CD8-positive, alpha-beta memory T cell (primary cell): ENCODE data around the gene SULT1C2. TPM values are rescaled to one million over a fixed set of nuclear protein-coding genes. Genes with fewer than 3 reads are reported as not detected.

ENCODE experiments used
- polyA plus RNA-seq: library from polyadenylated mRNA; unstranded; fragments of 300-500 nt; fragmentation: Illumina TruSeq; gene quantifications from one replicate; pipeline ENCODE4 v1.2.3, GENCODE V29; 2021
- total RNA-seq, 2 experiments: library from RNA; stranded (reverse); gene quantifications; one replicate each; pipeline ENCODE4 v1.2.3, GENCODE V29; 2021

SULT1C2 gene
- total and polyA plus RNA-seq, 3 experiments from 2014 or later = not detected

Other genes starting within 250 kb of the SULT1C2 start
- not detected for gene SULT1C3, start 48.9 kb upstream of the SULT1C2 start, total RNA-seq
- not detected for gene SULT1C3, start 48.9 kb upstream of the SULT1C2 start, polyA plus RNA-seq
- not detected for gene SULT1C4, start 89.1 kb downstream of the SULT1C2 start, total RNA-seq
- not detected for gene SULT1C4, start 89.1 kb downstream of the SULT1C2 start, polyA plus RNA-seq
- 10 to 100 TPM; 40.9 to 49.0 TPM for gene GCC2, start 160.3 kb downstream of the SULT1C2 start, total RNA-seq
- 92.9 TPM for gene GCC2, start 160.3 kb downstream of the SULT1C2 start, polyA plus RNA-seq
- 10 to 100 TPM; 59.4 TPM for gene LIMS1, start 245.6 kb downstream of the SULT1C2 start, total RNA-seq
- gene LIMS1, start 245.6 kb downstream of the SULT1C2 start, polyA plus RNA-seq = 80.6 TPM